CD14-positive monocyte (primary cell): Measurements from ENCODE around the gene SERPINB2. TPM values are rescaled to one million over a fixed set of nuclear protein-coding genes. Genes with fewer than 3 reads are reported as not detected.

Experiments used
- DNase-seq, 3 donors: peaks; one replicate each; pipeline ENCODE4 v3.0.0-alpha.2; 2011 to 2022
- H2AFZ ChIP-seq: 2 replicates; pipeline ENCODE4 v1.6.0; 2012; ENCODE audit warnings: mild to moderate bottlenecking, low read depth, low read length, inconsistent platforms; ENCODE audit not compliant: insufficient read depth, poor library complexity, severe bottlenecking
- H3K27ac ChIP-seq, 2 donors: 1 replicate in 1 of 2; 2 replicates in 1 of 2; pipeline ENCODE4 v1.5.1; 2012 to 2013; ENCODE audit warnings: low read length in 2 of 2, control low read depth in 1 of 2, inconsistent platforms in 1 of 2, low read depth in 1 of 2, mild to moderate bottlenecking in 1 of 2
- H3K27me3 ChIP-seq, 2 donors: one replicate each; pipeline versions ENCODE4 v1.6.0 to v1.6.1; 2011 to 2013; ENCODE audit warnings: low read length in 2 of 2; ENCODE audit not compliant: control insufficient read depth in 2 of 2, insufficient read depth in 2 of 2
- H3K36me3 ChIP-seq, 2 donors: replicated peaks in 1 of 2; 1 replicate in 1 of 2; 2 replicates in 1 of 2; pipeline versions ENCODE4 v1.5.1 to v1.6.1; 2012 to 2013; ENCODE audit warnings: low read length in 2 of 2, control low read depth in 1 of 2, inconsistent platforms in 1 of 2, mild to moderate bottlenecking in 1 of 2; ENCODE audit not compliant: insufficient read depth in 2 of 2, control insufficient read depth in 1 of 2
- H3K4me1 ChIP-seq, 2 donors: 1 replicate in 1 of 2; 2 replicates in 1 of 2; pipeline versions ENCODE4 v1.5.1 to v1.6.1; 2012 to 2013; ENCODE audit warnings: low read length in 2 of 2, control low read depth in 1 of 2, inconsistent platforms in 1 of 2, mild to moderate bottlenecking in 1 of 2, moderate library complexity in 1 of 2; ENCODE audit not compliant: insufficient read depth in 2 of 2, control insufficient read depth in 1 of 2
- H3K4me2 ChIP-seq: replicated peaks from 2 replicates; pipeline ENCODE3; 2012; ENCODE audit warnings: low read length, moderate library complexity, mild to moderate bottlenecking; ENCODE audit not compliant: poor library complexity, severe bottlenecking; ENCODE audit errors: extremely low read depth
- H3K4me3 ChIP-seq, 3 experiments: fragments of 200-600 bp in 1 of 3; sonication (generic) in 1 of 3; replicated peaks in 1 of 3; 1 replicate in 2 of 3; 2 replicates in 1 of 3; pipeline ENCODE4 v1.5.1; 2011 to 2013; ENCODE audit warnings: low read length in 3 of 3, mild to moderate bottlenecking in 3 of 3, control low read depth in 2 of 3, low read depth in 2 of 3, inconsistent platforms in 1 of 3, moderate library complexity in 1 of 3
- H3K79me2 ChIP-seq: 2 replicates; pipeline ENCODE4 v1.6.0; 2012; ENCODE audit warnings: mild to moderate bottlenecking, control low read depth, inconsistent platforms, low read length, moderate library complexity; ENCODE audit not compliant: insufficient read depth
- H3K9ac ChIP-seq: 2 replicates; pipeline ENCODE4 v1.6.0; 2017; ENCODE audit warnings: low read length, mild to moderate bottlenecking; ENCODE audit not compliant: insufficient read depth, poor library complexity, severe bottlenecking
- H3K9me3 ChIP-seq, 2 donors: replicated peaks in 1 of 2; 1 replicate in 1 of 2; 2 replicates in 1 of 2; pipeline versions ENCODE4 v1.5.1 to v1.6.1; 2012 to 2013; ENCODE audit warnings: low read length in 2 of 2, control low read depth in 1 of 2; ENCODE audit not compliant: control insufficient read depth in 1 of 2, insufficient read depth in 1 of 2
- H4K20me1 ChIP-seq: 2 replicates; pipeline ENCODE4 v1.6.0; 2012; ENCODE audit warnings: mild to moderate bottlenecking, low read length, control low read depth, moderate library complexity; ENCODE audit not compliant: insufficient read depth
- H3K27ac Mint-ChIP-seq, 7 donors: one replicate each; pipeline ENCODE4 v1.8.0; 2020; ENCODE audit warnings: mild to moderate bottlenecking in 7 of 7, mixed read lengths in 7 of 7, moderate library complexity in 6 of 7, inconsistent platforms in 2 of 7
- H3K27me3 Mint-ChIP-seq, 3 donors: one replicate each; pipeline ENCODE4 v1.8.0; 2021 to 2022; ENCODE audit warnings: low read depth in 3 of 3, mild to moderate bottlenecking in 3 of 3, mixed read lengths in 3 of 3, moderate library complexity in 3 of 3, inconsistent platforms in 1 of 3
- H3K36me3 Mint-ChIP-seq, 2 donors: one replicate each; pipeline ENCODE4 v1.8.0; 2020; ENCODE audit warnings: mixed read lengths in 2 of 2, inconsistent platforms in 1 of 2, mild to moderate bottlenecking in 1 of 2
- H3K4me1 Mint-ChIP-seq: one replicate; pipeline ENCODE4 v1.8.0; 2020; ENCODE audit warnings: mild to moderate bottlenecking, mixed read lengths
- H3K4me3 Mint-ChIP-seq, 2 donors: one replicate each; pipeline ENCODE4 v1.8.0; 2020; ENCODE audit warnings: mild to moderate bottlenecking in 2 of 2, mixed read lengths in 2 of 2, moderate library complexity in 1 of 2
- H3K9me3 Mint-ChIP-seq, 7 donors: one replicate each; pipeline ENCODE4 v1.8.0; 2020 to 2022; ENCODE audit warnings: mixed read lengths in 7 of 7, mild to moderate bottlenecking in 6 of 7, moderate library complexity in 6 of 7, inconsistent platforms in 2 of 7
- CTCF ChIP-seq: fragments of 200-600 bp; IDR thresholded peaks from one replicate; pipeline ENCODE4 v1.8.0; 2022; ENCODE audit warnings: antibody characterized with exemption, mild to moderate bottlenecking
- WGBS: methylation state at CpG from one replicate; pipeline ENCODE4 v1.1.5; 2013; ENCODE audit warnings: missing lambda C conversion rate; ENCODE audit not compliant: insufficient coverage; 5-methylcytosine and 5-hydroxymethylcytosine counted together
- intact Hi-C, 2 donors: fragments of 100-400 bp; cut with micrococcal nuclease; formaldehyde crosslinking; loops; one replicate each; pipeline versions ENCODE4 v1.15.0 to v1.15.1; 2023
- polyA plus RNA-seq, 3 donors: library from polyadenylated mRNA; depleted of rRNA in 1 of 3; unstranded in 2 of 3; stranded (reverse) in 1 of 3; fragments of 300-500 nt in 2 of 3; fragments of >200 nt in 1 of 3; fragmentation: Illumina TruSeq in 2 of 3; gene quantifications; 1 replicate in 2 of 3; 2 replicates in 1 of 3; pipeline ENCODE4 v1.2.3, GENCODE V29; 2012 to 2021

Gene SERPINB2
- polyA plus RNA-seq, 3 donors: 14.3 to 60.9 (median 19.9) TPM

- Mint-ChIP-seq H3K4me1 (peaks cover 80% of the 10 kb centered on the region), H3K27me3 (no peaks in the 10 kb centered on the region), H3K4me3 (no peak overlapping the region), H3K27ac (peak overlapping the region in 5 of 7 donors; percentile 11 to 70 (median 62)), H3K36me3 (peaks cover 40 to 62% of the 10 kb centered on the region in 2 donors), H3K9me3 (no peaks in the 10 kb centered on the region)
- no peaks in the 10 kb centered on the region for H3K9me3 ChIP-seq
- peak in 1 of 3 donors; percentile 44 for DNase-seq
- H3K79me2 ChIP-seq: peaks cover 89% of the 10 kb centered on the region
- no peak overlapping the region for H2AFZ ChIP-seq
- no peak overlapping the region for H3K4me3 ChIP-seq
- no peaks in the 10 kb centered on the region for H3K27me3 ChIP-seq
- no peaks in the 10 kb centered on the region for H4K20me1 ChIP-seq
- H3K4me2 ChIP-seq: no peak overlapping the region
- 11% methylated on average over 1 of the region's 4 CpGs for WGBS
- H3K9ac ChIP-seq: no peak overlapping the region
- peak overlapping the region in 1 of 2 donors; percentile 12 for H3K27ac ChIP-seq
- intact Hi-C loops: loop anchor here in 1 of 2 donors (5.0 kb wide), 1 partner anchor 35 kb away; no protein-coding TSS in a partner anchor
- H3K4me1 ChIP-seq: peaks cover 54 to 61% of the 10 kb centered on the region in 2 donors
- TF ChIP-seq CTCF: no peak
- peaks cover 16 to 62% of the 10 kb centered on the region in 2 donors for H3K36me3 ChIP-seq
Observed at GRCh38 chr18:63897072-63897471, 9.6 kb downstream of the SERPINB2 start.

- no peak for DNase-seq
- Histone ChIP-seq H3K9me3 (no peaks in the 10 kb centered on the region), H3K27me3 (no peaks in the 10 kb centered on the region), H4K20me1 (no peaks in the 10 kb centered on the region), H3K36me3 (peaks cover 35 to 84% of the 10 kb centered on the region in 2 donors), H3K4me3 (no peak overlapping the region), H3K4me1 (peaks cover 33 to 40% of the 10 kb centered on the region in 2 donors), H3K79me2 (peaks cover 84% of the 10 kb centered on the region), H2AFZ (no peak overlapping the region), H3K4me2 (no peak overlapping the region), H3K27ac (no peak overlapping the region), H3K9ac (no peak overlapping the region)
- H3K4me1 Mint-ChIP-seq: peaks cover 67% of the 10 kb centered on the region
- TF ChIP-seq CTCF: no peak
- H3K27me3 Mint-ChIP-seq: peaks cover 0 to 1% (median 0%) of the 10 kb centered on the region in 3 donors
- peak overlapping the region in 1 of 7 donors; percentile 17 for H3K27ac Mint-ChIP-seq
- intact Hi-C loops: loop anchor here in 1 of 2 donors (5.0 kb wide), 1 partner anchor 33 kb away; no protein-coding TSS in a partner anchor
- no peak overlapping the region for H3K4me3 Mint-ChIP-seq
- peaks cover 59 to 76% of the 10 kb centered on the region in 2 donors for H3K36me3 Mint-ChIP-seq
- H3K9me3 Mint-ChIP-seq: peaks cover 0 to 1% (median 0%) of the 10 kb centered on the region in 7 donors
Observed at GRCh38 chr18:63899206-63899605, 11.7 kb downstream of the SERPINB2 start.
